ENCODE results near the gene DHCR7.

Gene DHCR7, protein sequence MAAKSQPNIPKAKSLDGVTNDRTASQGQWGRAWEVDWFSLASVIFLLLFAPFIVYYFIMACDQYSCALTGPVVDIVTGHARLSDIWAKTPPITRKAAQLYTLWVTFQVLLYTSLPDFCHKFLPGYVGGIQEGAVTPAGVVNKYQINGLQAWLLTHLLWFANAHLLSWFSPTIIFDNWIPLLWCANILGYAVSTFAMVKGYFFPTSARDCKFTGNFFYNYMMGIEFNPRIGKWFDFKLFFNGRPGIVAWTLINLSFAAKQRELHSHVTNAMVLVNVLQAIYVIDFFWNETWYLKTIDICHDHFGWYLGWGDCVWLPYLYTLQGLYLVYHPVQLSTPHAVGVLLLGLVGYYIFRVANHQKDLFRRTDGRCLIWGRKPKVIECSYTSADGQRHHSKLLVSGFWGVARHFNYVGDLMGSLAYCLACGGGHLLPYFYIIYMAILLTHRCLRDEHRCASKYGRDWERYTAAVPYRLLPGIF

DNA sequence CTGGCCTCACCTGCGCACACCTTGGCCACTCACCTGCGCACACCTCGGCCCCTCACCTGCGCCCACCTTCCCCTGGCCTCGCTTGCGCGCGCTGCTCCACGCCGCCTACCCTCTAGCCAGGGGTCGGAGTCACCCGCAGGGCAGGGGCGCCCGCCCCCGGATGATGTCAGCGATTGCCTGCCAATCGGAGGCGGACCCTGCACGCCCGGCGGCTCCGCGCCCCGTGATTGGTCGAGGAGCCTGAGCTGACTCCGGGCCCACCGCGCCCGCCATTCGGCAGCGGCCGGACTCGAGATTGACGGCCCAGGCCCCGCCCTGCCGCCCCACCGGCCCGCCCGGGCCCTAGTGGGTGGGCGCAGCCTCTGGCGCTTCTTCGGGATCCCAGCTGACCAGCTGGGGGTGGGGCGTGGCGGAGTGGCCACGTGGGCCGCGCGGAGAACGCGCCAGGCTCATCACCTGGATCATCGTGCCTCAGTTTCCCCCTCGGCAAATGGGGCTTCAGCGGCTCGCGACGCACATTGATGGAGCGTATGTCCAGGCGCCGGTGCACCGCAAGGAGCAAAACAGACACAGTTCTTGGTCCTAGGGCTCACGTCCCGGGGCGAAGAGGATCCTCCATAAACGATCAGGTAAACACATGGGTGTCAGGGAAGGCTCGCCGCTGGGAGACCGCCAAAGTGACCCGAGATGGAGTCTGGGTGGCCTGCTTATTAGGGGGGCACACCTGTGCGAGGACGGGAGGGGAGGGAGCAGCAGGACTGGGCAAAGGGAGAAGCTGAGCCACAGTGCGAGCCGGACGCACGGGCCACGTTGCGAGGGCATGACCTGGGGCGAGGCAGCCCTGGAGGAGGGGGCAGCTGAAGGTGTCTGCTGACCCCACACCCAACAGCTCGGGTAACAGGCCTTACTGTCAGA, at the start of gene DHCR7:
Gene DHCR7 (minus strand): TSS at position 137 of the 915 bp plus-strand sequence. CDS start 3,441 bp downstream, outside the sequence.
- in situ Hi-C loops (cut with MboI; ENCODE audit: low sequenced_read_pairs), result no loop called here

DNA sequence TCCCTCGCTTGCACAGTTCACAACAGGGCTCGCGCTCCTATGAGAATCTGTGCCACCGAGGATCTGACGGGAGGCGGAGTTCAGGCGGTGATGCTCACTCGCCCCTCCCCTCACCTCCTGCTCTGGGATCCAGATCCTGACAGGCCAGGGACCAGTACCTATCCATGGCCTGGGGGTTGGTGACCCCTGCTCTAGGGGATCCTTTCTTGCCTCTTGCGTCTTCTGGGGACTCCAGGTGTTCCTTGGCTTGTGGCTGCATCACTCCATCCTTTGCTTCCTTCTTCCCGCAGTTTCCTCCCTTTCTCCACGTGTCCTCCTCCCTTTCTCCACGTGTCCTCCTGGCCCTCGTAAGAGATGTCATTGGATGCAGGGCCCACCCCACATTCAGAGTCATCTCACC, 48.2 kb upstream of the DHCR7 start:
- in situ Hi-C loops (cut with MboI; ENCODE audit: low sequenced_read_pairs), result no loop called here

DNA sequence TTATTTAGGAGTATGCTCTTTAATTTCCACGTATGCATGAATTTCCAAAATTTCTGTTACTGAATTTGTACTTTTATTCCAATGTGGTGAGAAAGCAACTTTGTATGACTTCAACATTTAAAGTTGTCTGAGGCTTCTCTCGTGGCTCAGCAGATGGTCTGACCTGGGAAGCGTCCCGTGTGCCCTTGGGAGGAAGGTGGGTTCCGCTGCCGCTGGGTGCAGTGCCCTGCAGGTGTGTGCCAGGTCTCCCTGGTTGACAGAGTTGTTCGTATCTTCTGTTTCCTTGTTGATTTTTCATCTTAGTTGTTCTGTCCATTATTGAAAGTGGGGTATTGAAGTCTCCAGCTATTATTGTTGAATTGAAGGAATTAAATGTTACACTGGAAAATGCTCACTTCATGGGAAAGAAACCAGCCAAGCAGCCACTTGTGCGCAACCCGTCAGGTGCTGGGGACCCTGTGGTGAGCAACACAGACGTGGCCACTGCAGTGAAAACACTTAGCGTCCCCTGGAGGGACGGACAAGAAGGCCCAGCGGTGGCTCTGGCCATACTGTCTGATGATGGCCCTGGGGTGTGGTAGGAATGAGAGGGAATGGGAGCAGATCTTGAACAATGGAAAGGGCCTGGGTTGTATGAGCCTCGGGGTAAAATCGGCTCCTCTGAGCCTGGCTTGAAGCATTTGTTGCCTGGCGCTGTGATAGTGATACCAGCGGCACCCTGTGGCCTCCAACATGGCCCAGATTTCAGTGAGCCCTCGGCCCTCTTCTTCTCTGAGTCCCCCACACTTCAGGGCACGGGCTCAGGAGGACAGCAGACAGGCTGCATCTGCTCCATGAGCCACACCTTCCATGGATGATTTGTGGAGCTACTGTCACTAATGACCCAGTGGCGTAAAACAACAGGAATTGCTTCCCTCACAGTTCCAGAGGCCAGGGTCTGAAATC, 47.4 kb upstream of the DHCR7 start:
- in situ Hi-C loops (cut with MboI; ENCODE audit: low sequenced_read_pairs), result no loop called here

DNA sequence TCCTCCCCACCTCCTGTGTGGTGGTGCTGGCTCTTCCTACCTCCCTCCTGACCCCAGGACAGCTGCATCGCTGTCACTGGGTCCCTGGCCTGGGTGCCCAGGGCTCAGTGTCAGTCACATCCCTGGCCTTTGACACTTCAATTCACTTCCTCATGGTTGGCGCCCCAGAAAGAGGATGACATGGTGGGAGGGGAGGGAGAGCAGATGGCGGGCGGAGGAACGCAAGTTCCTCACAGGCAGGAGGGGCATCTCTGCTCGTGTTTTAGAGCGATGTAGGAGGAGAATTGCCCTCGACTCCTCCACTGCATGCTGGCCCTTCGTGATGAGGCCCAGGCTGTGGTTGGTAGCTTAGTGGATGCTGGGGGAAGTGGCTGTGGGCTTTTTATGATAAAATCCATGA, 43.7 kb upstream of the DHCR7 start:
- in situ Hi-C loops (cut with MboI; ENCODE audit: low sequenced_read_pairs), result no loop called here

DNA sequence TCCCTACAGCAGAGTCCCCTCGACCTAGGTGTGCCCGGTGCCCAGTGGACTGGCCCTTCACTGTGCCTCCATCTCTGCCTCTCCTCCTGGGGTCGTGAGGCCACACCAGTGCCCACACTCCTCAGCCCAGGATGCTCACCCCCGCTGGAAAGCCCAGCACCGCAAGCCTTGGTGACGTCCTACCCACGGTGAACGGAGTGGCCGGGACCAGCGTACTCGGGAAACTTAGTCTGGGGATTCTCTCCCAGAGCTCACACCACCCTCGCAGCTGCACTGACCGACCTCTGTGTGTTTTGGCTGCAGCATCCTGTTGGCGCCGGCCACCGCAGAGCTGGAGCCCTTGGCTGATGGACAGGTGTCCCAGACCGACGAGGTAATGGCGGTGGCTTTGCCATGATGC, 43.3 kb upstream of the DHCR7 start:
- in situ Hi-C loops (cut with MboI; ENCODE audit: low sequenced_read_pairs), result no loop called here

DNA sequence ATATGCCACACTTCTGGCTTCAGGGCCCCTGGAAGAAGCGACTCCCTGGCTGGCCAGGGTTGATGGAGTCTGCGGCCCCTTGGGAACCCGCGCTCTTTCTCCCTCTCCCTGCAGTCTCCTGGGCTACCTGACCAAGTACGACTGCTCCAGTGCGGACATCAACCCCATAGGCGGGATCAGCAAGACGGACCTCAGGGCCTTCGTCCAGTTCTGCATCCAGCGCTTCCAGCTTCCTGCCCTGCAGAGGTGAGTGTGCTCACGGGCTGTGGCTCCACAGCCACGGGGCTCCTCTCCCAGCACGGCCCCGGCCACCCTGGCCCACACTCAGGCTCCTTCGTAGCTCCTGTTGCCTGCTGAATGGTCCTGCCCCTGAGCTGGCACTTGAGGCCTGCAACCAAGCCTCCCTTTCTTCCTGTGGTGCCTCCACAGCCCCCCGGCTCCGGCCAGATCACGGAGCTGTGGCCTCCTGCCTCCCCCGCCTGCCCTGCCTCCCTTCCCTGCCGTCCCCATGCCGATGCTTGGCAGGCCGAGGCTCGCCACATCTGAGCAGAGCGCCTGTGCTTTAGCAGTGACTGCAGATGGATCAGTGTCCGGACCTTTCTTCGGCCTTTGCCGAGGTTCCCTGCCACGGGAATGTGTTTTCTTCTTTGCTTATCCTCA, 42.7 kb upstream of the DHCR7 start:
- in situ Hi-C loops (cut with MboI; ENCODE audit: low sequenced_read_pairs), result no loop called here

DNA sequence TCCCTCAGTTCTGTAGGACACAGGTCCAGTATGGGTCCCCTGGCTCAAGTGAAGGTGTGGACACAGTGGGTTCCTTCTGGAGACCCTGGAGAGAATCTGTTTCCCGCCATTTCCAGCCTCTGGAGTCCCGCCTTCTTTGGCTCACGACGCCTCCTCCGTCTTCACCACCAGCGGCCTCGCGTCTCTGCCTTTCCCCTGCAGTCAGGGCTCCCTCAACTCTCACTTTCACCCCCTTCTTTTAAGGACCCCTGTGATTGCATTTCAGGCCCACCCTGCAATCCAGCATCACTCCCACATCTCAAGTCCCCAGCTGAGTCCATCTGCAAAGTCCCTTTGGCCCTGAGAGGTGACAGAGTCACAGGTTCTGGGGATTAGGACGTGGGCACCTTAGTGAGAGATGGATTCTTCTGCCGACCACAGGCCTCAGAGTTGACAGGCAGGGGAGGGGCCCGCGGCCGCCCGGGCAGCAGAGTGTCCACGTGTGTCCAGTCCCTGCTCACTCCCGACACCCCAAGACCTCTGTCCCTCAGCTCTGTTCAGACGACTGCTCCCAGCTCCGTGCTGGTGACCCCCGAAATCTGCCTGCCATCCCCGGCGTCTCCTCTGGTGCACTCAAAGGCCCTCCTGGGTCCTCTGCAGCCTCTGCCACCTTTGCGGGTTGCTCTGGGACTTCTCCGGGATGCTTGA, 42.0 kb upstream of the DHCR7 start:
- in situ Hi-C loops (cut with MboI; ENCODE audit: low sequenced_read_pairs), result no loop called here

DNA sequence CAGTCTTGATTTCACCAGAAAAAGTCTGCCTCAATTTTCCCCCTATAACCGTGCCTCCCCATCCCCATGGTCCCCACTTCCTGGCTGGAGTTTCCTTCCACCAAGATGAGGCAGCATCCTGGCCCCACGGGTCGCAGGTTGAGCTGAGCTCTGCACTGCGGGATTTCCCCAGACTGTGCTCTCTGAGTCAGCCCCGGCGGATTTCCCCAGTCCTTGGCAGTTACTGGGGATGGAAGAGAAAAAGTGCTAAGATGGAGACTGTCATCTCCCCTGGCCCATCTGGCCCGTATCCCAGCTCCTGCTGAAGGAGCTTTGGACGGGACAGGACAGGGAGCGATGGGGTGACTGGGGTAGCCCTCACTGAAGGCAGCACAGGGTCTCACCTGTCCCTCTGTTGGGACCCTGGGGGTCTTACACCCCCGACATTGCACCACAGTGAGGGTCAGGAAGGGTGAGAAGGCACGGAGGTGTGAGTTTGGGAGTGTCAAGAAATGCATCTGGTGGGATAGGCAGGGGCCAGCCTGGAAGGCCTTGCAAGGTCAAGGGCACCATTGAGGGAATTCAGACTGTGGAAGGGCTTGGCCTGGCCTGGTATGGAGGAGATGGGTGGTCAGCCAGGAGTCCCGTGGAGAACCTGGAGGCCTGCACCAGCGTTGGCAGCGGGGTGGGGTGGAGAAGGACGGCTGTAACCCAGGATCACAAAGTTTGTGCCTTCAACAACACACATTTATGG, 41.3 kb upstream of the DHCR7 start:
- in situ Hi-C loops (cut with MboI; ENCODE audit: low sequenced_read_pairs), result no loop called here

DNA sequence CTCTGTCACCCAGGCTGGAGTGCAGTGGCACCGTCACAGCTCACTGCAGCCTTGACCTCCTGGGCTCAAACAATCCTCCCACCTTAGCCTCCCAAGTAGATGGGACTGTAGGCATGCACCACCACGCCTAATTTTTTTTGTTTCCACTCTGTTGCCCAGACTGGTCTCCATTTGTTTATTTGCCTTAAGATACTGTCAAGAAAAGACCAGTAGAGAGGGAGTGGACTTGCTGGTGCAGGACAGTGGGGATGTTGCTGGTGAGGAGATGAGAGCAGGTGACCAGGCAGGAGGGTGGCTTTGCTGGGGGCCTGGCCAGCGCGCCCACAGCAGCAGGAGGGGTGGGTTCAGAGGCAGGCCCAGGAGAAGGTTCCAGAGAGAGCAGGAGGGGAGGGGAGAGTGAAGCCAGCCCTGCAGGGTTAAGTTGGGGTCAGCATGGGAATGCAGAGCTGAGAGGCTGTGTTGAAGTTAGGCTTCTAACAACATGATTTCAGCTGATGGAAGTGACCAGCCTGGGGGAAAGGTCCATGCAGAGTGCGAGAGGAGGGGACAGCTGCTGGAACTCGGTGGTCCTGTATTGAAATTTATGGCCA, 40.6 kb upstream of the DHCR7 start:
- in situ Hi-C loops (cut with MboI; ENCODE audit: low sequenced_read_pairs), result no loop called here

DNA sequence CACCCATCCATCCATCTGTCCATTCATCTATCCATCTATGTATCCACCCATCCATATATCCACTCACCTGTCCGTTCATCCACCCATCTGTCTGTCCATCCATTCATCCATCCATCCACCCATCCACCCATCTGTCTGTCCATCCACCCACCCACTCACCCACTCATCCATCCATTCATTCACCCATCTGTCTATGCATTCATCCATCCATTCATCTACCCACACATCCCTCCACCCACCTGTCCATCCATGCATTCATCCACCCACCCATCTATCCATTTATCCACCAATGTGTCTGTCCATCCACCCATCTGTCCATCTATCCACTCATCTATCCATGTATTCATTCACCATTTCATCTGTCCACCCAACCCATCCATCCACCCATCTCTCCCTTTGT, 38.1 kb upstream of the DHCR7 start:
- in situ Hi-C loops (cut with MboI; ENCODE audit: low sequenced_read_pairs), result no loop called here

DNA sequence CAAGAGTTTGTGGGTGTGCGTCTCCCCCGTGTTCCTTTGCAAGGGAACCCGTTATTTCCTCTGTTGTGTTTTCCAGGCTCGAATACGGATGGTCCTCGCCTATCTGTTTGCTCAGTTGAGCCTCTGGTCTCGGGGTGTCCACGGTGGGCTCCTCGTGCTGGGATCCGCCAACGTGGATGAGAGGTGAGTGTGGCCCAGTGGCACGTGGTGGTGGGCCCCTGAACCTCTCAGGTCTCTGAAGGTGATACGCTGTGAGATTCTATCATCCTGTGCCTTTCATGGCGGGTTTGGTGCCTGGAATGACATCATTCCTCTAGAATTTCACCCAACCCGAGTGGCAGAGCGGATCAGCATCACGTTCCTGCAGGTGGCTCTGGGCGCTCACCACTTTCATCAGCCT, 37.3 kb upstream of the DHCR7 start:
- in situ Hi-C loops (cut with MboI; ENCODE audit: low sequenced_read_pairs), result no loop called here

DNA sequence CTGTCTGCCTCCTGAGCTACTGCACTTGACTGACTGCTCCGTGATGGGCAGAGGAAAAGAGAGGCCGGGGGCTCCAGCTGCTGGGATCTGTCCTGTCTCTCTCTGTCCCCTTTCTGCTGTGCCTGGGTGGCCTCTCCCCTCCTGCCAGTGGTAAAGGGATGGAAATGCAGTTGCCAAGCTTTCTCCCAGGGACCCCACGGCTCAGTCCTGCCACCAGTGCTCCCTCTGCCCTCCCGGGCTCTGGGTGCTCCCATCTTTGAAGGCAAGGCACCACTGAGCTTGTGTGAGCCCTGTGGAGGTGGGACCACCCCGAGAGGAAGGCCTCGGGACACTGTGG, 36.8 kb upstream of the DHCR7 start:
- in situ Hi-C loops (cut with MboI; ENCODE audit: low sequenced_read_pairs), result no loop called here

DNA sequence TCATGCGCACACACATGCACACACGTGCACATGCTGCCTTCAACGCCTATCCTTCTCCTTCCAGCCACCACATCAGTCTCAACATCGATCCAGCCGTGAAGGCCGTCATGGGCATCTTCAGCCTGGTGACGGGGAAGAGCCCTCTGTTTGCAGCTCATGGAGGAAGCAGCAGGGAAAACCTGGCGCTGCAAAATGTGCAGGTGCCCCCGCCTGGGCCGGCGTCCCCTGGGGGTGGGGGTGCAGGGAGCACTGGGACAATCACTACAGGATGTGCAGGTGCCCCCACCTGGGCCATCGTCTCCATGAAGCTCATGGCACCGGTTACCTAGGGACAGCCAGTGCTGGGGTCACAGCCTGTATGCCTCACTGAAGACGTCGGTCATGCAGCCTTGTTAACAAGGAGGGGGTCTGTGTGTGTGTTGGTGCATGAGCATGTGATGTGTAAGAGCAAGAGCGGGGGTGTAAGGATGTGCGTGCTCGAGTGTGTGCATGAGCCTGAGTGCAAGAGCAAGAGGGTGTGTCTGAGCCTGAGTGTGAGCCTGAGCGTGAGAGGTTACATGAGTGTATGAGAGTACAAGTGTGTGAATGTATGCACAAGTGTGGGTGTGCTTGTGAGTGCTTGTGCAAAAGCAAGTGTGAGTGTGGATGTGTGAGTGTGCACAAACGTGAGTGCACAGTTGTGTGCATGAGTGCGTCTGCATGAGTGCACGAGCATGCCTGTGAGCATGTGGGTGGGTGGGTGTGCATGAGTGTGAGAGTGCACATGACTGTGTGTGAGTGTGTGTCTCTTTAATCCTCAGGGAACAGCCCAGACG, 36.3 kb upstream of the DHCR7 start:
- in situ Hi-C loops (cut with MboI; ENCODE audit: low sequenced_read_pairs), result no loop called here

DNA sequence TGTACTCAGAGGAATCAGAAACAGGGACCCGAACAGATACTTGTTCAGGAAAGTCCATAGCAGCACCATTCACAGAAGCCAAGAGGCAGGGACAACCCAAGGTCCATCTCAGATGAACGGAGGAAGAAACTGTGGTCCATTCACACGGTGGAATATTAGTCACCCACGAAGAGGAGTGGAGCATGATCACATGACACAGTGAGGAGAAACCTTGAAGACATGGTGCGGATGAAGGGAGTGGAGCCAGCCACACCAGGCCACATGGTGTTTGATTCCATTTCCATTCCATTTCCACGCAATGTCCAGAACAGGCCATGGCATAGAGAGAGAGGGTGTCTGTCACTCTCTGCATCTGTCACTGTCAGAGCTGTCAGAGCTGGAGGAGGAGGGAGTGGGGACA, 35.5 kb upstream of the DHCR7 start:
- in situ Hi-C loops (cut with MboI; ENCODE audit: low sequenced_read_pairs), result no loop called here

DNA sequence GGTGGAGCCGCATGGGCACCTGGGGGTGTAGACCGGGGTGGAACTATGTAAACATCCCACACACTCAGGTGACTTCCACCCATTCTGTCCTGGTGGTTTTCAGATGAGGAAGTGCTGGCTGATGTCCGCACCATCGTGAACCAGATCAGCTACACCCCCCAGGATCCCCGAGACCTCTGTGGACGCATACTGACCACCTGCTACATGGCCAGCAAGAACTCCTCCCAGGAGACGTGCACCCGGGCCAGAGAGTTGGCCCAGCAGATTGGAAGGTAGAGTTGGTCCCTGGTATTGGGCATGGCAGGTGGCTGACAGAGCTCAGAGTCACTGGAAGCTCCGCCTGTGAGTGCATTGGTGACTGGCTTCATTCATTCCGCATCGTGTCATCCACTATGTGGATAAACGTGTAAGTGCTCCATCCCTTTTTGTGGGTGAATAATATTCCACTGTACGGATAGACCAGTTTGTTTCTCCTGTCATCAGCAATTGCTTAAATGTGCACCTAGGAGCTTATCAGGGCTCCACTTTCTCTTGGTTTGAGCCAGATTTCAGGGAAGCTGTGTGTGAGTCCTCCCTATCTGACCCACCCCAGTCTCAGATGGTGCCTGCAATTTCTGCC, 34.7 kb upstream of the DHCR7 start:
- in situ Hi-C loops (cut with MboI; ENCODE audit: low sequenced_read_pairs), result no loop called here

DNA sequence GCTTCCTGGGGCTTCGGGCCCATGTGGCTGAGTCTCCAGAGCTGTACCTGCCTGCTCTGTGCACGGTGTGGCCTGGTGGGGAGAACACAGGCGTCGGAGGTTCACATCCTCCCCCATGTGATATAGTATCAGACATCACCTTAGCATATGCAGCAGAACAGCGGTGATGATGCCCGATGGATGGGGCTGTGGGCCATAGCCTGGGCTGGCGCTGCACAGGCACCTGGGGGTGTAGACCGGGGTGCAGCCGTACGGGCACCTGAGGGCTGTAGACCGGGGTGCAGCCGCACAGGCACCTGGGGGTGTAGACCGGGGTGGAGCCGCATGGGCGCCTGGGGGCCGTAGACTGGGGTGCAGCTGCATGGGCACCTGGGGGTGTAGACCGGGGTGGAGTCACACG, 34.0 kb upstream of the DHCR7 start:
- in situ Hi-C loops (cut with MboI; ENCODE audit: low sequenced_read_pairs), result no loop called here
